HL-60 (cell line): ENCODE data around the gene MYH10.

Source experiments
- DNase-seq, 2 experiments: peaks; one replicate each; pipeline ENCODE4 v3.0.0-alpha.2; 2010 to 2020; ENCODE audit warnings: low read depth in 1 of 2, low spot score in 1 of 2
- H3K27ac ChIP-seq: fragments of 250-450 bp; sonication (Bioruptor Pico); replicated peaks from 2 replicates; pipeline ENCODE4 v1.5.1; 2020; ENCODE audit warnings: mild to moderate bottlenecking, moderate library complexity
- H3K27me3 ChIP-seq: fragments of 250-450 bp; sonication (Bioruptor Pico); 2 replicates; pipeline ENCODE4 v1.5.1; 2021; ENCODE audit warnings: mild to moderate bottlenecking, moderate library complexity; ENCODE audit not compliant: insufficient read depth, poor library complexity, severe bottlenecking
- H3K4me3 ChIP-seq: replicated peaks from 2 replicates; pipeline ENCODE4 v1.5.1; 2011; ENCODE audit warnings: mild to moderate bottlenecking, control low read depth, low read length; ENCODE audit not compliant: insufficient read depth
- CTCF ChIP-seq: IDR thresholded peaks from one replicate; pipeline ENCODE4 v1.5.1; 2011; ENCODE audit warnings: low read length, control low read depth, inconsistent platforms; ENCODE audit not compliant: insufficient read depth
- GABPA ChIP-seq: IDR thresholded peaks from 2 replicates; pipeline ENCODE4 v1.6.1; 2012; ENCODE audit warnings: low read depth
- POLR2AphosphoS5 ChIP-seq: IDR thresholded peaks from 2 replicates; pipeline ENCODE4 v1.6.1; 2012; ENCODE audit warnings: low read depth
- REST ChIP-seq: IDR thresholded peaks from 2 replicates; pipeline ENCODE4 v1.6.1; 2012; ENCODE audit warnings: low read depth; ENCODE audit not compliant: insufficient replicate concordance
- SPI1 ChIP-seq: IDR thresholded peaks from 2 replicates; pipeline ENCODE4 v1.6.1; 2012; ENCODE audit warnings: low read depth, mild to moderate bottlenecking, borderline replicate concordance

MYH10 gene

GRCh38 chr17:8442310-8442709, 188.2 kb downstream of the MYH10 start:
- no peak overlapping the region for H3K27ac ChIP-seq
- no peak for DNase-seq
- H3K4me3 ChIP-seq, result no peak overlapping the region
- H3K27me3 ChIP-seq, result no peaks in the 10 kb centered on the region
- TF ChIP-seq CTCF (no peak), POLR2AphosphoS5 (no peak), SPI1 (no peak), REST (no peak), GABPA (no peak)

GRCh38 chr17:8441690-8442089, 188.8 kb downstream of the MYH10 start:
- Histone ChIP-seq H3K27ac (no peak overlapping the region), H3K4me3 (no peak overlapping the region), H3K27me3 (no peaks in the 10 kb centered on the region)
- TF ChIP-seq POLR2AphosphoS5 (no peak), SPI1 (no peak), REST (no peak), CTCF (no peak), GABPA (no peak)
- no peak for DNase-seq

GRCh38 chr17:8439681-8440080, 190.8 kb downstream of the MYH10 start:
- H3K27me3 ChIP-seq, result no peaks in the 10 kb centered on the region
- H3K4me3 ChIP-seq, result no peak overlapping the region
- no peak for DNase-seq
- H3K27ac ChIP-seq, result no peak overlapping the region
- TF ChIP-seq GABPA (no peak), SPI1 (no peak), CTCF (no peak), REST (no peak), POLR2AphosphoS5 (no peak)
